Measurements from ENCODE around the gene PTPRN2.

DNA sequence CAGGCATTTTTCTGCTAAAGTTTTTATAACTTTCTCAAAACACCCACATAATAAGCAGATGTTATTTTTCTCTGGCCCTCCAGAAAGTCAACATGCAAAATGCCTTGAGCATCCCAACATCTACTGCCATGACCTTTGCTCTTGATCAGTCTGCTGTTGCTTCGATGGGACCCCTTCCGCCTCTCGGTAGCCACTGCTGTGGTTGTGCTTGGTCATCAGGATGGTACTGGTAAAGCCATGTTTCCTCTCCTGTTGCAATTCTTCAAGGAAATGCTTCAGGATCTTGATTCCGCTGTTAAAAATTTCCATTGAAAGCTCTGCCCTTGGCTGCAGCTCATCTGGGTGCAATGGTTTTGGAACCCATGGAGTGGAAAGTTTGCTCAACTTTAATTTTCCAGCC, 717.8 kb downstream of the PTPRN2 start:
- TF ChIP-seq POLR2A (IDR thresholded peaks at IDR 0.05) (no peak), CTCF (IDR thresholded peaks at IDR 0.05) (no peak)
